Measurements from ENCODE around the gene ALDOC.
A peak's percentile ranks its signal among the peaks of the same experiment; 100 is the strongest.

Gene ALDOC

GRCh38 chr17:28551421-28552175, 25.1 kb downstream of the ALDOC start:
- DNase-seq, result no peak

- DNase-seq, result no peak
Observed at GRCh38 chr17:28550858-28551257, 25.8 kb downstream of the ALDOC start.

- no peak for DNase-seq
Observed at GRCh38 chr17:28549236-28550132, 27.2 kb downstream of the ALDOC start.

GRCh38 chr17:28548417-28549130, 28.1 kb downstream of the ALDOC start:
- DNase-seq, result no peak

- peak; percentile 45 for DNase-seq
Observed at GRCh38 chr17:28547623-28548416, 28.9 kb downstream of the ALDOC start.

GRCh38 chr17:28547096-28547622, 29.5 kb downstream of the ALDOC start:
- no peak for DNase-seq

GRCh38 chr17:28545787-28546415, 30.8 kb downstream of the ALDOC start:
- DNase-seq, result no peak

- DNase-seq, result no peak
Observed at GRCh38 chr17:28545141-28545503, 31.6 kb downstream of the ALDOC start.

- no peak for DNase-seq
Observed at GRCh38 chr17:28544402-28545140, 32.1 kb downstream of the ALDOC start.

- no peak for DNase-seq
Observed at GRCh38 chr17:28541439-28541838, 35.3 kb downstream of the ALDOC start.

- no peak for DNase-seq
Observed at GRCh38 chr17:28540231-28540630, 36.5 kb downstream of the ALDOC start.

GRCh38 chr17:28538296-28538895, 38.3 kb downstream of the ALDOC start:
- no peak for DNase-seq

GRCh38 chr17:28537219-28537610, 39.5 kb downstream of the ALDOC start:
- DNase-seq, result no peak

GRCh38 chr17:28536532-28537218, 40.0 kb downstream of the ALDOC start:
- no peak for DNase-seq

- no peak for DNase-seq
Observed at GRCh38 chr17:28534740-28535375, 41.8 kb downstream of the ALDOC start.

- DNase-seq, result no peak
Observed at GRCh38 chr17:28533091-28533807, 43.4 kb downstream of the ALDOC start.

- no peak for DNase-seq
Observed at GRCh38 chr17:28532050-28532960, 44.4 kb downstream of the ALDOC start.

- DNase-seq, result no peak
Observed at GRCh38 chr17:28530926-28531325, 45.8 kb downstream of the ALDOC start.

Data from NCI-H1092 (cell line).